ENCODE measurements around the gene NUDT6.

Gene NUDT6

DNA sequence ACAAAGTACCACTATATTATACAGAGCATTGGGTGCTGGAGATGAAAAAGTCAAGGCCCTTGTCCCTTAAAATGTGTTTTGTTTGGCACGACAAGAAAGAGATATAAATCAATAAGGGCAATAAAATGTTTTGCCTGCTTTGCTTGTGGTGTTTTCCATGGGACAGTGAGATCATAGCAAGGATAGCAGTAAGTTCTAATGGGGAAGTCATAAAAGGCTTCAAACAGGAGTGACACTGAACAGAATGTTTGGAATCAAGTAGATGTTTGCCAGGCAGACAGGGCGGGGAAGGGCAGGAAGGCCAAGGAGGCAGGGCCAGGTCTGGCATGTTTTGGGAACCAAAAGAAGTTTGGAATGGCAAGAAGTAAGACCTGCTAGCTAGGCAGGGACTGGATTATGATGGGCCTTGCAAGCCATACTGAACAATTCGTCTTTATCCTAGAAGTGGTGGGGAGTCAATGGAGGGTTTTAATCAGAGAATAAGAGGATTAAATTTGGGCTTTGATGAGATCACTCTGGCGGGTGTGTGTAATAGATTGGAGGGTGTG, 79.3 kb downstream of the NUDT6 start:
- TF ChIP-seq, protein P1, sequence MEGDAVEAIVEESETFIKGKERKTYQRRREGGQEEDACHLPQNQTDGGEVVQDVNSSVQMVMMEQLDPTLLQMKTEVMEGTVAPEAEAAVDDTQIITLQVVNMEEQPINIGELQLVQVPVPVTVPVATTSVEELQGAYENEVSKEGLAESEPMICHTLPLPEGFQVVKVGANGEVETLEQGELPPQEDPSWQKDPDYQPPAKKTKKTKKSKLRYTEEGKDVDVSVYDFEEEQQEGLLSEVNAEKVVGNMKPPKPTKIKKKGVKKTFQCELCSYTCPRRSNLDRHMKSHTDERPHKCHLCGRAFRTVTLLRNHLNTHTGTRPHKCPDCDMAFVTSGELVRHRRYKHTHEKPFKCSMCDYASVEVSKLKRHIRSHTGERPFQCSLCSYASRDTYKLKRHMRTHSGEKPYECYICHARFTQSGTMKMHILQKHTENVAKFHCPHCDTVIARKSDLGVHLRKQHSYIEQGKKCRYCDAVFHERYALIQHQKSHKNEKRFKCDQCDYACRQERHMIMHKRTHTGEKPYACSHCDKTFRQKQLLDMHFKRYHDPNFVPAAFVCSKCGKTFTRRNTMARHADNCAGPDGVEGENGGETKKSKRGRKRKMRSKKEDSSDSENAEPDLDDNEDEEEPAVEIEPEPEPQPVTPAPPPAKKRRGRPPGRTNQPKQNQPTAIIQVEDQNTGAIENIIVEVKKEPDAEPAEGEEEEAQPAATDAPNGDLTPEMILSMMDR (IDR thresholded peaks at IDR 0.05; ENCODE audit: low read depth, low read length): no peak
- no peak for DNase-seq (ENCODE audit: low read depth, low spot score)
- in situ Hi-C loops (cut with HindIII; ENCODE audit: low sequenced_read_pairs): no loop called here
- H3K4me3 ChIP-seq (ENCODE audit: low read depth, low read length): no peak overlapping the region
